PFSK-1 (cell line): ENCODE results near the gene LIMK1.

Experiments
- FOXP2 ChIP-seq: optimal IDR thresholded peaks from 2 replicates; pipeline ENCODE3; 2011; ENCODE audit warnings: borderline replicate concordance, control low read depth, inconsistent platforms; ENCODE audit not compliant: insufficient read depth; ENCODE audit errors: extremely low read length, extremely low read depth
- POLR2AphosphoS5 ChIP-seq: IDR thresholded peaks from 2 replicates; pipeline ENCODE4 v1.6.1; 2012; ENCODE audit warnings: low read depth, mild to moderate bottlenecking, control low read depth, low read length, moderate library complexity
- REST ChIP-seq, 2 experiments: IDR thresholded peaks; 2 replicates each; pipeline versions ENCODE4 v1.6.1 to v1.8.0; 2011 to 2012; ENCODE audit warnings: low read depth in 2 of 2, low read length in 2 of 2, control low read depth in 1 of 2, inconsistent platforms in 1 of 2, mild to moderate bottlenecking in 1 of 2, moderate library complexity in 1 of 2; ENCODE audit not compliant: insufficient read depth in 1 of 2
- SIN3A ChIP-seq: IDR thresholded peaks from 2 replicates; pipeline ENCODE4 v1.6.1; 2012; ENCODE audit warnings: mild to moderate bottlenecking, low read length, moderate library complexity, borderline replicate concordance; ENCODE audit not compliant: insufficient read depth
- TAF1 ChIP-seq: IDR thresholded peaks from 2 replicates; pipeline ENCODE4 v1.6.1; 2012; ENCODE audit warnings: low read length, control low read depth, borderline replicate concordance; ENCODE audit not compliant: insufficient read depth

GRCh38 chr7:74056096-74056915, 27.3 kb upstream of the LIMK1 start:
- TF ChIP-seq POLR2AphosphoS5 = no peak
- no peak for TF ChIP-seq REST (IDR thresholded peaks at IDR 0.05; ENCODE audit: insufficient read depth in 1 of 2, low read depth in 2 of 2, low read length in 2 of 2)
- TF ChIP-seq TAF1 = no peak
- no peak for TF ChIP-seq FOXP2
- no peak for TF ChIP-seq SIN3A
